Heart right ventricle (tissue), 16 donors: ENCODE results near the gene RAB20. TPM values are rescaled to one million over a fixed set of nuclear protein-coding genes. Genes with fewer than 3 reads are reported as not detected.
"Not testable (repeated sequence)": the region's sequence is repeated elsewhere in the genome, so short reads cannot be mapped to it uniquely, and the experiment has no call there.

ENCODE experiments used
- ATAC-seq, 8 donors: fragments of 200-7000 bp; cut with Tn5 transposase; one replicate each; pipeline ENCODE4 v1.9.1; 2020; ENCODE audit warnings: mild to moderate bottlenecking in 8 of 8, moderate library complexity in 8 of 8, moderate number of reproducible peaks in 1 of 8
- DNase-seq, 2 donors: peaks; one replicate each; pipeline ENCODE4 v3.0.0-alpha.2; 2020
- H3K27ac ChIP-seq, 10 donors: fragments of 200-600 bp; sonication (generic) in 2 of 10; one replicate each; pipeline versions ENCODE4 v1.5.0 to v1.8.0; 2020 to 2022; ENCODE audit warnings: mild to moderate bottlenecking in 3 of 10
- H3K27me3 ChIP-seq, 7 donors: fragments of 200-600 bp; one replicate each; pipeline ENCODE4 v1.8.0; 2021 to 2022; ENCODE audit warnings: mild to moderate bottlenecking in 2 of 7
- H3K36me3 ChIP-seq, 9 donors: fragments of 200-600 bp; sonication (generic) in 1 of 9; one replicate each; pipeline versions ENCODE4 v1.5.0 to v1.8.0; 2020 to 2022; ENCODE audit warnings: mild to moderate bottlenecking in 2 of 9
- H3K4me1 ChIP-seq, 9 donors: fragments of 200-600 bp; sonication (generic) in 1 of 9; one replicate each; pipeline versions ENCODE4 v1.5.0 to v1.8.0; 2020 to 2022; ENCODE audit warnings: mild to moderate bottlenecking in 4 of 9
- H3K4me3 ChIP-seq, 10 donors: fragments of 200-600 bp; sonication (generic) in 2 of 10; one replicate each; pipeline versions ENCODE4 v1.5.0 to v1.8.0; 2020 to 2022; ENCODE audit warnings: mild to moderate bottlenecking in 7 of 10, moderate library complexity in 2 of 10
- H3K9me3 ChIP-seq, 11 donors: fragments of 200-600 bp in 10 of 11; sonication (generic) in 2 of 11; one replicate each; pipeline versions ENCODE4 v1.5.0 to v1.8.0; 2013 to 2022; ENCODE audit warnings: mild to moderate bottlenecking in 2 of 11, control low read depth in 1 of 11, moderate library complexity in 1 of 11
- CTCF ChIP-seq, 9 donors: fragments of 200-600 bp; sonication (generic) in 2 of 9; IDR thresholded peaks; one replicate each; pipeline versions ENCODE4 v1.5.0 to v1.8.0; 2021 to 2022; ENCODE audit warnings: antibody characterized with exemption in 9 of 9, mild to moderate bottlenecking in 5 of 9, moderate library complexity in 1 of 9
- WGBS, 2 donors: extraction: QIAGEN DNeasy Blood & Tissue Kit; methylation state at CpG; one replicate each; pipeline ENCODE4 v1.1.7; 2013; ENCODE audit warnings: inconsistent platforms in 1 of 2; 5-methylcytosine and 5-hydroxymethylcytosine counted together
- intact Hi-C, 10 donors: fragments of 100-400 bp; cut with DNase I; formaldehyde crosslinking; loops; one replicate each; pipeline versions ENCODE4 v1.11.1 to v1.14.2; 2022
- long read RNA-seq, 3 donors: library from polyadenylated mRNA; unstranded; transcript quantifications; one replicate each; pipeline ENCODE4 v2.0.0, GENCODE V29; 2020 to 2021
- polyA plus RNA-seq, 2 donors: library from polyadenylated mRNA; stranded (reverse); fragments of 200-250 nt; gene quantifications; one replicate each; pipeline ENCODE4 v1.2.3, GENCODE V29; 2013
- total RNA-seq, 10 donors: library from RNA; stranded (reverse); fragmentation: NEBNext Ultra II Directional in 3 of 10; extraction: Animal tissue kit (Norgen Biotek cat#: 25700) in 3 of 10; gene quantifications; one replicate each; pipeline versions ENCODE4 v1.2.1 to v1.2.4, GENCODE V29; 2021 to 2023
- donor health status: Arrhythmogenic right ventricular cardiomyopathy.
- donor health status: ischemic (EF 13 %, LVEDD 7.1; RV severe dilation, severe dysfunction).
- donor health status: healthy with polysubstance abuse.
- donor health status: DM: no; HTN: yes; CAD: no.
- donor health status: DM: no; HTN: no; CAD: no.
- donor health status: ischemic (EF 25% LVEDD 6.9; RV normal size, moderate dysfunction).
- donor health status: ischemic (EF 25% LVEDD 5.7; RV mildly dilated, moderate dysfunction).
- donor health status: healthy.
- donor health status: DM: yes; HTN: yes; CAD: no.
- donor health status: Ischemic cardiomyopathy.
- donor health status: ischemic (EF 35%, LVEDD 5.7; RV mildly dilated, moderate dysfunction).
- donor health status: nonischemic (EF 11% LVEDD 7.7; RV severe dilation, severe dysfunction).
- donor health status: DM: yes; HTN: yes; CAD: no.
- donor health status: PGD.
- donor health status: ischemic (EF 29% LVEDD 5.4; RV normal size, mild dysfunction).
- donor health status: nonischemic (EF 23%, LVEDD 6.1; RV moderate dilation, normal function).

Gene RAB20
- 10 to 100 TPM in 9 of 10 donors, 1 to 10 TPM in 1; 9.4 to 40.8 (median 12.5) TPM for total RNA-seq
- 10 to 100 TPM in 1 of 2 donors, 1 to 10 TPM in 1; 5.4 to 15.3 TPM for polyA plus RNA-seq
- long read RNA-seq, donor 1, transcript RAB20-201 (2 exons, 1,518 nt): major isoform, 17 of 19 reads
- long read RNA-seq, donor 1, partial matches to known transcripts: 0 of 19 reads
- long read RNA-seq, donor 1, other reads (novel, unspliced or antisense): 2 of 19 reads
- long read RNA-seq, donor 2, transcript RAB20-201 (2 exons, 1,518 nt): major isoform, 14 of 14 reads
- long read RNA-seq, donor 2, partial matches to known transcripts: 0 of 14 reads
- long read RNA-seq, donor 2, other reads (novel, unspliced or antisense): 0 of 14 reads
- long read RNA-seq, donor 3, transcript RAB20-201 (2 exons, 1,518 nt): major isoform, 118 of 121 reads
- long read RNA-seq, donor 3, partial matches to known transcripts: 2 of 121 reads
- long read RNA-seq, donor 3, other reads (novel, unspliced or antisense): 1 of 121 reads

- Histone ChIP-seq H3K27me3 (no peaks in the 10 kb centered on the region), H3K4me3 (peak within 1 kb of the TSS; percentile 63 to 97 (median 85)), H3K36me3 (peaks cover 0 to 15% (median 0%) of the 10 kb centered on the region in 9 donors), H3K27ac (peak within 1 kb of the TSS; percentile 82 to 98 (median 95)), H3K9me3 (peaks cover 0 to 8% (median 0%) of the 10 kb centered on the region in 11 donors), H3K4me1 (peaks cover 3 to 58% (median 35%) of the 10 kb centered on the region in 9 donors)
- ATAC-seq (peak; percentile 86 to 92 (median 88)), DNase-seq (peak; percentile 90 to 91)
- intact Hi-C loops: loop anchor here in 6 of 10 donors (2.0 to 10.0 kb wide), 9 partner anchors 15 to 337 kb away; partner anchors contain the start of gene NAXD (in 1 of the 6)
- WGBS, 2 donors: 0% methylated on average over 45 to 79 of the region's 79 CpGs
- no peak for TF ChIP-seq CTCF (IDR thresholded peaks at IDR 0.05)
Observed at GRCh38 chr13:110561344-110562035, at the start of gene RAB20. RAB20 (minus strand) TSS chr13:110561722; CDS start chr13:110561519, 203 bp downstream.

- 84 to 86% methylated on average over 12 of the region's 12 CpGs for WGBS, 2 donors
- ATAC-seq: no peak
- H3K4me3 ChIP-seq: no peak overlapping the region
- DNase-seq: no peak
- H3K27ac ChIP-seq: no peak overlapping the region
- H3K4me1 ChIP-seq: peaks cover 0 to 8% (median 5%) of the 10 kb centered on the region in 9 donors
- H3K9me3 ChIP-seq: peaks cover 0 to 6% (median 0%) of the 10 kb centered on the region in 11 donors
- intact Hi-C loops: loop anchor here in 2 of 10 donors (10.0 kb wide), 2 partner anchors 94 to 104 kb away; partner anchors contain the start of genes CARS2 (in 1 of the 2) and ING1 (in 1 of the 2)
- H3K27me3 ChIP-seq: peaks cover 0 to 13% (median 0%) of the 10 kb centered on the region in 7 donors
- H3K36me3 ChIP-seq: no peaks in the 10 kb centered on the region
- no peak for TF ChIP-seq CTCF (IDR thresholded peaks at IDR 0.05)
Observed at GRCh38 chr13:110610955-110611595, 49.6 kb upstream of the RAB20 start.

- Histone ChIP-seq H3K9me3 (no peaks in the 10 kb centered on the region), H3K27ac (no peak overlapping the region), H3K4me1 (no peaks in the 10 kb centered on the region), H3K36me3 (no peaks in the 10 kb centered on the region), H3K4me3 (no peak overlapping the region), H3K27me3 (peaks cover 0 to 13% (median 0%) of the 10 kb centered on the region in 7 donors)
- intact Hi-C loops: no loop called here
- WGBS, 2 donors: 56 to 68% methylated on average over 3 of the region's 3 CpGs
- no peak for TF ChIP-seq CTCF (IDR thresholded peaks at IDR 0.05)
- no peak for ATAC-seq
- DNase-seq: no peak
Observed at GRCh38 chr13:110607675-110608224, 46.2 kb upstream of the RAB20 start.

- H3K4me3 ChIP-seq, ATAC-seq, H3K36me3 ChIP-seq, H3K27me3 ChIP-seq, H3K4me1 ChIP-seq, intact Hi-C loops, H3K27ac ChIP-seq, DNase-seq, H3K9me3 ChIP-seq: not testable (repeated sequence)
- 89 to 92% methylated on average over 11 to 29 of the region's 33 CpGs for WGBS, 2 donors
Observed at GRCh38 chr13:110606281-110606680, 44.8 kb upstream of the RAB20 start.
